ENCODE data around the gene RAB23. TPM values are rescaled to one million over a fixed set of nuclear protein-coding genes. Genes with fewer than 3 reads are reported as not detected.
A peak's percentile ranks its signal among the peaks of the same experiment; 100 is the strongest.

Gene RAB23
- total and polyA plus RNA-seq, 8 donors: 0.69 to 4.5 (median 1.6) TPM

- ATAC-seq: no peak
- no peak for DNase-seq
- H3K9me3 ChIP-seq: no peaks in the 10 kb centered on the region
- no peak overlapping the region for H3K4me3 ChIP-seq
- H3K4me1 ChIP-seq: no peaks in the 10 kb centered on the region
- 81 to 88% methylated on average over 7 of the region's 7 CpGs for WGBS, 2 donors
- H3K27me3 ChIP-seq: no peaks in the 10 kb centered on the region
- intact Hi-C loops (cut with DNase I): no loop called here
- TF ChIP-seq CTCF (IDR thresholded peaks at IDR 0.05): no peak
- H3K27ac ChIP-seq: no peak overlapping the region
- no peak for FAIRE-seq
- H3K36me3 ChIP-seq: peaks cover 0 to 13% (median 0%) of the 10 kb centered on the region in 3 donors
These were observed 73.9 kb downstream of the RAB23 start for GRCh38 chr6:57147955-57148858.

GRCh38 chr6:57147401-57147800 lies 74.7 kb downstream of the RAB23 start:
- Histone ChIP-seq H3K36me3 (peaks cover 0 to 14% (median 0%) of the 10 kb centered on the region in 3 donors), H3K27ac (no peak overlapping the region), H3K9me3 (no peaks in the 10 kb centered on the region), H3K4me1 (no peaks in the 10 kb centered on the region), H3K27me3 (no peaks in the 10 kb centered on the region), H3K4me3 (no peak overlapping the region)
- intact Hi-C loops (cut with DNase I): no loop called here
- no peak for FAIRE-seq
- DNase-seq: no peak
- no peak for TF ChIP-seq CTCF (IDR thresholded peaks at IDR 0.05)
- 91% methylated on average over 5 of the region's 5 CpGs for WGBS, 2 donors
- ATAC-seq: no peak

- H3K27me3 ChIP-seq: no peaks in the 10 kb centered on the region
- H3K36me3 ChIP-seq: peaks cover 0 to 17% (median 5%) of the 10 kb centered on the region in 3 donors
- 100% methylated on average over 1 of the region's 1 CpG for WGBS, 2 donors
- no peak overlapping the region for H3K4me3 ChIP-seq
- intact Hi-C loops (cut with DNase I): no loop called here
- no peak for ATAC-seq
- FAIRE-seq: peak; percentile 20
- TF ChIP-seq CTCF (IDR thresholded peaks at IDR 0.05): no peak
- no peak overlapping the region for H3K27ac ChIP-seq
- no peaks in the 10 kb centered on the region for H3K4me1 ChIP-seq
- no peaks in the 10 kb centered on the region for H3K9me3 ChIP-seq
- DNase-seq: no peak
These were observed 78.4 kb downstream of the RAB23 start for GRCh38 chr6:57143690-57144089.

- ATAC-seq (no peak), DNase-seq (no peak), FAIRE-seq (no peak)
- intact Hi-C loops (cut with DNase I): no loop called here
- H3K27ac ChIP-seq: no peak overlapping the region
- H3K4me1 ChIP-seq: no peaks in the 10 kb centered on the region
- WGBS, 2 donors: 75 to 93% methylated on average over 1 of the region's 1 CpG
- peaks cover 0 to 8% (median 5%) of the 10 kb centered on the region in 3 donors for H3K36me3 ChIP-seq
- no peaks in the 10 kb centered on the region for H3K27me3 ChIP-seq
- H3K4me3 ChIP-seq: no peak overlapping the region
- TF ChIP-seq CTCF (IDR thresholded peaks at IDR 0.05): no peak
- H3K9me3 ChIP-seq: no peaks in the 10 kb centered on the region
These were observed 80.0 kb downstream of the RAB23 start for GRCh38 chr6:57142178-57142525.
